HG02852 (cell line): Measurements from ENCODE around the gene DRG1.
"Not testable (repeated sequence)": the region's sequence is repeated elsewhere in the genome, so short reads cannot be mapped to it uniquely, and the experiment has no call there.

ENCODE experiments used
- ATAC-seq: cut with Tn5 transposase; IDR thresholded peaks from one replicate; pipeline ENCODE4 v1.9.1; 2021; ENCODE audit warnings: mild to moderate bottlenecking, moderate library complexity; ENCODE audit not compliant: unreplicated experiment

The DRG1 gene

GRCh38 chr22:31442768-31443489 lies 43.5 kb downstream of the DRG1 start:
- ATAC-seq, result no peak

- no peak for ATAC-seq
Observed at GRCh38 chr22:31443516-31443915, 44.1 kb downstream of the DRG1 start.

- ATAC-seq, result no peak
Observed at GRCh38 chr22:31445642-31446041, 46.2 kb downstream of the DRG1 start.

- no peak for ATAC-seq
Observed at GRCh38 chr22:31446208-31446607, 46.8 kb downstream of the DRG1 start.

- ATAC-seq, result no peak
Observed at GRCh38 chr22:31446767-31447166, 47.4 kb downstream of the DRG1 start.

GRCh38 chr22:31447337-31447736 lies 47.9 kb downstream of the DRG1 start:
- no peak for ATAC-seq

GRCh38 chr22:31448382-31448781 lies 49.0 kb downstream of the DRG1 start:
- ATAC-seq, result no peak

GRCh38 chr22:31449506-31449905 lies 50.1 kb downstream of the DRG1 start:
- no peak for ATAC-seq

- ATAC-seq, result no peak
Observed at GRCh38 chr22:31451709-31452571, 52.5 kb downstream of the DRG1 start.

- ATAC-seq, result no peak
Observed at GRCh38 chr22:31461699-31462098, 62.3 kb downstream of the DRG1 start.

- no peak for ATAC-seq
Observed at GRCh38 chr22:31465307-31465706, 65.9 kb downstream of the DRG1 start.

- no peak for ATAC-seq
Observed at GRCh38 chr22:31474743-31475142, 75.3 kb downstream of the DRG1 start.

- no peak for ATAC-seq
Observed at GRCh38 chr22:31475800-31476199, 76.4 kb downstream of the DRG1 start.

- ATAC-seq, result no peak
Observed at GRCh38 chr22:31477329-31477728, 77.9 kb downstream of the DRG1 start.

- ATAC-seq, result no peak
Observed at GRCh38 chr22:31481129-31481528, 81.7 kb downstream of the DRG1 start.

GRCh38 chr22:31482470-31482869 lies 83.1 kb downstream of the DRG1 start:
- ATAC-seq, result not testable (repeated sequence)
